Measurements from ENCODE around the gene SNRNP48.

GRCh38 chr6:7628909-7629308 lies 38.9 kb downstream of the SNRNP48 start:
- TF ChIP-seq CTCF (conservative IDR thresholded peaks at IDR 0.05 in 1 of 2, IDR thresholded peaks at IDR 0.05 in 1 of 2; ENCODE audit: extremely low read depth in 1 of 2, insufficient read depth in 1 of 2, low read depth in 1 of 2, low read length in 2 of 2), result no peak
- no peak for TF ChIP-seq EZH2 (IDR thresholded peaks at IDR 0.05; ENCODE audit: borderline replicate concordance, low read length)
